ENCODE results near the gene THEMIS2. TPM values are rescaled to one million over a fixed set of nuclear protein-coding genes. Genes with fewer than 3 reads are reported as not detected.

THEMIS2 gene
- total RNA-seq, 1 experiment from 2014 or later: 2.0 TPM

DNA sequence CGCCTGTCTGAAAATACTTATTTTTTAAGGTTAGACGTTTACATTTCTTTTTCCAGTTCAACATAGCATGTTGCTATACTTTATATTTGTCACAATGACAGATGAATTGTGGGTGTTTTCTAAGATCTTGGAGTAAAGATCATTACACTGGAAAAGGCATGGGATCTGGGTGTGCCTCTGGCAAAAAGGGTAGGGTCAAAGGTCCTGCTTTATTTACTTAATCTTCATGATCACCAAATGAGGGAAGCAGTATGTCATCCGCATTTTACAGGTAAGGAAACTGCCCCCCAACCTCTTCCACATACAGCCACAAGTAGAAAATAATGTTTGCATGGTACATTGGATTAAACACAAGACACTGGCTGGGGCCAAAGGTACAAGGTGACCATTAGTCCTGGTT lies 49.9 kb downstream of the THEMIS2 start:
- POLR2A ChIA-PET (ENCODE audit: low non-redundant PET): no interaction called here
- H3K4me3 ChIP-seq (ENCODE audit: low read depth, low read length, poor library complexity, severe bottlenecking): no peak overlapping the region
- TF ChIP-seq EZH2 (IDR thresholded peaks at IDR 0.05; ENCODE audit: borderline replicate concordance, low read depth, low read length, poor library complexity, severe bottlenecking) (no peak), CTCF (conservative IDR thresholded peaks at IDR 0.05; ENCODE audit: low read depth, low read length) (no peak)
- no peaks in the 10 kb centered on the region for H3K9me3 ChIP-seq (ENCODE audit: low read depth, low read length, poor library complexity, severe bottlenecking)
- H3K36me3 ChIP-seq (ENCODE audit: insufficient read depth, low read length, poor library complexity, severe bottlenecking): no peaks in the 10 kb centered on the region
- CTCF ChIA-PET: no interaction called here
- intact Hi-C loops (cut with micrococcal nuclease; ENCODE audit: unreplicated experiment): no loop called here
- no peak for DNase-seq (ENCODE audit: low spot score)
- BruUV-seq (replicated peaks): no TSS peak
- no peaks in the 10 kb centered on the region for H3K27me3 ChIP-seq (replicated peaks; ENCODE audit: insufficient read depth, low read depth, low read length, poor library complexity)
- H3K4me1 ChIP-seq (ENCODE audit: insufficient read depth, low read length, poor library complexity, severe bottlenecking): no peaks in the 10 kb centered on the region
- H3K27ac ChIP-seq (ENCODE audit: low read depth, low read length, poor library complexity, severe bottlenecking): no peak overlapping the region

- H3K4me3 ChIP-seq (ENCODE audit: low read depth, low read length, poor library complexity, severe bottlenecking): no peak overlapping the region
- TF ChIP-seq CTCF (conservative IDR thresholded peaks at IDR 0.05; ENCODE audit: low read depth, low read length) (0 out of 2 replicates have a peak, but pooled peaks have one; percentile 14), EZH2 (IDR thresholded peaks at IDR 0.05; ENCODE audit: borderline replicate concordance, low read depth, low read length, poor library complexity, severe bottlenecking) (no peak)
- intact Hi-C loops (cut with micrococcal nuclease; ENCODE audit: unreplicated experiment): no loop called here
- no peaks in the 10 kb centered on the region for H3K9me3 ChIP-seq (ENCODE audit: low read depth, low read length, poor library complexity, severe bottlenecking)
- H3K4me1 ChIP-seq (ENCODE audit: insufficient read depth, low read length, poor library complexity, severe bottlenecking): no peaks in the 10 kb centered on the region
- H3K27ac ChIP-seq (ENCODE audit: low read depth, low read length, poor library complexity, severe bottlenecking): no peak overlapping the region
- H3K36me3 ChIP-seq (ENCODE audit: insufficient read depth, low read length, poor library complexity, severe bottlenecking): no peaks in the 10 kb centered on the region
- no peaks in the 10 kb centered on the region for H3K27me3 ChIP-seq (replicated peaks; ENCODE audit: insufficient read depth, low read depth, low read length, poor library complexity)
- DNase-seq (ENCODE audit: low spot score): no peak
- ChIA-PET POLR2A (ENCODE audit: low non-redundant PET) (no interaction called here), CTCF (interaction anchor here (0.7 kb wide), 1 partner anchor 10 kb away, joined by 9 read pairs; no protein-coding TSS in a partner anchor)
- BruUV-seq (replicated peaks): no TSS peak
These were observed 56.0 kb downstream of the THEMIS2 start for GRCh38 chr1:27928216-27928954.

DNA sequence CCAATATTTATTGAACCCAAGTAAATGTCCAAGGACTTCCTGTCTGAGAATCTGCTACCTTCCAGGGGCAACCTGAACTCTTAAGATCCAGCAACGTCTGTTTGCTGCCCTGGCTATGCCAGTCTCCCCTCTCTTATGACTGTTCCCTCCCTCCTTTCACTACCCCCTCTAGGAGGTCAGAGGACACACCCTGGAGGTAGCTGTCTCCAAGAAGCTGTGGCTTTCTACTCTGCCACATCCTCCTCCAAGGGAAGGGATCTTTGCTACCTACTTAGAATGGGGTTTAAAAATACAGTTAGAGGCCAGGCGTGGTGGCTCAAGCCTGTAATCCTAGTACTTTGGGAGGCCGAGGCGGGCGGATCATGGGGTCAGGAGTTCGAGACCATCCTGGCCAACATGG lies 58.8 kb downstream of the THEMIS2 start:
- BruUV-seq (replicated peaks): no TSS peak
- no peaks in the 10 kb centered on the region for H3K36me3 ChIP-seq (ENCODE audit: insufficient read depth, low read length, poor library complexity, severe bottlenecking)
- no peak overlapping the region for H3K27ac ChIP-seq (ENCODE audit: low read depth, low read length, poor library complexity, severe bottlenecking)
- POLR2A ChIA-PET (ENCODE audit: low non-redundant PET): no interaction called here
- no peak for DNase-seq (ENCODE audit: low spot score)
- no peaks in the 10 kb centered on the region for H3K9me3 ChIP-seq (ENCODE audit: low read depth, low read length, poor library complexity, severe bottlenecking)
- H3K4me3 ChIP-seq (ENCODE audit: low read depth, low read length, poor library complexity, severe bottlenecking): no peak overlapping the region
- TF ChIP-seq EZH2 (IDR thresholded peaks at IDR 0.05; ENCODE audit: borderline replicate concordance, low read depth, low read length, poor library complexity, severe bottlenecking): no peak
- TF ChIP-seq CTCF (conservative IDR thresholded peaks at IDR 0.05; ENCODE audit: low read depth, low read length): no peak
- intact Hi-C loops (cut with micrococcal nuclease; ENCODE audit: unreplicated experiment): no loop called here
- no peaks in the 10 kb centered on the region for H3K4me1 ChIP-seq (ENCODE audit: insufficient read depth, low read length, poor library complexity, severe bottlenecking)
- CTCF ChIA-PET: no interaction called here
- H3K27me3 ChIP-seq (replicated peaks; ENCODE audit: insufficient read depth, low read depth, low read length, poor library complexity): no peaks in the 10 kb centered on the region
